RWPE2 (cell line): ENCODE results near the gene ULK3.

Experiments used
- ATAC-seq: fragments of 200-7000 bp; cut with Tn5 transposase; 3 replicates; pipeline ENCODE4 v1.9.1; 2021; ENCODE audit warnings: low read depth
- DNase-seq: peaks from one replicate; pipeline ENCODE4 v3.0.0-alpha.2; 2020; ENCODE audit warnings: low spot score
- H3K27ac ChIP-seq: fragments of 450-650 bp; 2 replicates; pipeline ENCODE4 v1.5.1; 2017; ENCODE audit warnings: mild to moderate bottlenecking; ENCODE audit not compliant: poor library complexity, severe bottlenecking
- H3K27me3 ChIP-seq: fragments of 250-450 bp; sonication (Bioruptor Pico); 2 replicates; pipeline ENCODE4 v1.5.1; 2021; ENCODE audit warnings: mild to moderate bottlenecking, moderate library complexity; ENCODE audit not compliant: insufficient read depth, poor library complexity, severe bottlenecking
- H3K36me3 ChIP-seq: fragments of 250-450 bp; sonication (Bioruptor Pico); 2 replicates; pipeline ENCODE4 v1.5.1; 2020; ENCODE audit warnings: low read depth, mild to moderate bottlenecking, moderate library complexity
- H3K4me1 ChIP-seq: fragments of 250-450 bp; sonication (Bioruptor Pico); 2 replicates; pipeline ENCODE4 v1.5.1; 2021; ENCODE audit warnings: mild to moderate bottlenecking, moderate library complexity; ENCODE audit not compliant: insufficient read depth, poor library complexity, severe bottlenecking
- H3K4me3 ChIP-seq: fragments of 250-450 bp; sonication (Bioruptor Pico); 2 replicates; pipeline ENCODE4 v1.5.1; 2021; ENCODE audit warnings: mild to moderate bottlenecking, moderate library complexity; ENCODE audit not compliant: severe bottlenecking
- H3K9me3 ChIP-seq: fragments of 250-450 bp; sonication (Bioruptor Pico); 2 replicates; pipeline ENCODE4 v1.5.1; 2021; ENCODE audit warnings: mild to moderate bottlenecking, moderate library complexity; ENCODE audit not compliant: severe bottlenecking
- TF ChIP-seq, protein P1 (sequence below): fragments of 450-650 bp; IDR thresholded peaks from one replicate; pipeline ENCODE4 v1.5.1; 2017; ENCODE audit warnings: mild to moderate bottlenecking, moderate library complexity; ENCODE audit not compliant: poor library complexity, severe bottlenecking

ULK3 gene

DNA sequence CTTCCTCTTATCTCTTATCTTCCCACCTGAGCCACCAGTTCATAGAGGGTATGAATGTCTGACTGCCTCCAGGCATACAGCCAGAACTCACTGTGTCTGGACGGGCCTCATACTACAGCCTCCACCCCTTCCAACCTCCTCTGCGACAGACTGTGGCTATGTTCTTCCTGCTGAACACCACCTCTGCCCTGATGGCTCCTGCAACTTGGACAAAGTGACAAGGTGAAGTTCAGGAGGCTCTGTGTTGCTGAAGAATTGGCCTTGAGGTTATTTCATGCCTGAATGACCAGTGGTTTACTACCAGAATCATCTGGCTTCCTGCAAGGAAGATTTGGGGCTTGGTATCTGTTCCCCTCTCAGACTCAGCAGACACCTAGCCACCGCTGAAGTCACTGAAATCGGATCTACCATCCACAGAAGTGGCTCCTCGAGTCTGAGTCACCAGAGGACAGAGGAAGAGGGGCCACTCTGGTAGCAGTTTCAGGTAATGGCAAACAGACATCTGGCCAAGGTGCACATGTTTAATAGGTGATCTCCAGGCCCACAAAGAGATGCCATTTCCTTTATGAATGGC, 14.2 kb upstream of the ULK3 start:
- H3K36me3 ChIP-seq = peaks cover 31% of the 10 kb centered on the region
- ATAC-seq = no peak; the same call in 2 of the 3 replicates
- H3K4me1 ChIP-seq = no peaks in the 10 kb centered on the region
- H3K27ac ChIP-seq = no peak overlapping the region
- no peaks in the 10 kb centered on the region for H3K9me3 ChIP-seq
- TF ChIP-seq, protein P1, sequence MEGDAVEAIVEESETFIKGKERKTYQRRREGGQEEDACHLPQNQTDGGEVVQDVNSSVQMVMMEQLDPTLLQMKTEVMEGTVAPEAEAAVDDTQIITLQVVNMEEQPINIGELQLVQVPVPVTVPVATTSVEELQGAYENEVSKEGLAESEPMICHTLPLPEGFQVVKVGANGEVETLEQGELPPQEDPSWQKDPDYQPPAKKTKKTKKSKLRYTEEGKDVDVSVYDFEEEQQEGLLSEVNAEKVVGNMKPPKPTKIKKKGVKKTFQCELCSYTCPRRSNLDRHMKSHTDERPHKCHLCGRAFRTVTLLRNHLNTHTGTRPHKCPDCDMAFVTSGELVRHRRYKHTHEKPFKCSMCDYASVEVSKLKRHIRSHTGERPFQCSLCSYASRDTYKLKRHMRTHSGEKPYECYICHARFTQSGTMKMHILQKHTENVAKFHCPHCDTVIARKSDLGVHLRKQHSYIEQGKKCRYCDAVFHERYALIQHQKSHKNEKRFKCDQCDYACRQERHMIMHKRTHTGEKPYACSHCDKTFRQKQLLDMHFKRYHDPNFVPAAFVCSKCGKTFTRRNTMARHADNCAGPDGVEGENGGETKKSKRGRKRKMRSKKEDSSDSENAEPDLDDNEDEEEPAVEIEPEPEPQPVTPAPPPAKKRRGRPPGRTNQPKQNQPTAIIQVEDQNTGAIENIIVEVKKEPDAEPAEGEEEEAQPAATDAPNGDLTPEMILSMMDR = no peak
- no peak for DNase-seq
- no peaks in the 10 kb centered on the region for H3K27me3 ChIP-seq
- no peak overlapping the region for H3K4me3 ChIP-seq

DNA sequence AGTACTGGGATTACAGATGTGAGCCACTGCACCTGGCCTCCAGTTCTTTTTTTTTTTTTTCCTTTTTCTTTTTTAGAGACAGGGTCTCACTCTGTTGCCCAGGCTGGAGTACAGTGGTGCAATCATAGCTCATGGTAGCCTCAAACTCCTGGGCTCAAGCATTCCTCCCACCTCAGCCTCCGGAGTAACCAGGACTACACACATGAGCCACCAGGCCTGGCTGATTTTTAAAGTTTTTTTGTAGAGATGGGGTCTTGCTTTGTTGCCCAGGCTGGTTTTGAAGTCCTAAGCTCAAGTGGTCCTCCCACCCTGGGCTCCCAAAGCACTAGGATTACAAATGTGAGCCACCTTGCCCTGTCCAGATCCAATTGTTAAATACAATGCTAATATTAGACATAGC, 13.6 kb upstream of the ULK3 start:
- H3K9me3 ChIP-seq = no peaks in the 10 kb centered on the region
- TF ChIP-seq, protein P1 = no peak
- H3K27me3 ChIP-seq = no peaks in the 10 kb centered on the region
- no peak overlapping the region for H3K4me3 ChIP-seq
- no peak overlapping the region for H3K27ac ChIP-seq
- DNase-seq (no peak), ATAC-seq (no peak)
- peaks cover 37% of the 10 kb centered on the region for H3K36me3 ChIP-seq
- no peaks in the 10 kb centered on the region for H3K4me1 ChIP-seq

DNA sequence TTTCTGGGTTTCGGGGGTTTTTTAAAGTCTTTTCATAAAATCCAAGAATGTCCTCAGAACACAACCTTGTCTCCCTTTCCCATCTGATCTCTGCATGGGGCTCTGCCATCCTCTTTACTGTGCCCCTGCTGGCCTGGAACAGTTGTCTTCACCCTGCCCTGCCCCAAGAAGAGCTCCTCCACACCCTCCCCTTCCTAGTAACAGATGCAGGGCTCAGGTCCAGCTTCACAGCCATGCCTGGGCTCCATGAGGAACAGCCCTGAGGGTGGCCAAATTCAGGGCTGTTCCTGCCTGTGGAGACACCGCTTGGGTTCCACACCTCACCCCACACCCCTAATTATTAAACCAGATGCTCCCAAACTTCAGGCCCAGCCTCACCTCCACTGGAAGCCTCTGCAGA, 12.9 kb upstream of the ULK3 start:
- no peak for DNase-seq
- TF ChIP-seq, protein P1 = no peak
- peaks cover 44% of the 10 kb centered on the region for H3K36me3 ChIP-seq

DNA sequence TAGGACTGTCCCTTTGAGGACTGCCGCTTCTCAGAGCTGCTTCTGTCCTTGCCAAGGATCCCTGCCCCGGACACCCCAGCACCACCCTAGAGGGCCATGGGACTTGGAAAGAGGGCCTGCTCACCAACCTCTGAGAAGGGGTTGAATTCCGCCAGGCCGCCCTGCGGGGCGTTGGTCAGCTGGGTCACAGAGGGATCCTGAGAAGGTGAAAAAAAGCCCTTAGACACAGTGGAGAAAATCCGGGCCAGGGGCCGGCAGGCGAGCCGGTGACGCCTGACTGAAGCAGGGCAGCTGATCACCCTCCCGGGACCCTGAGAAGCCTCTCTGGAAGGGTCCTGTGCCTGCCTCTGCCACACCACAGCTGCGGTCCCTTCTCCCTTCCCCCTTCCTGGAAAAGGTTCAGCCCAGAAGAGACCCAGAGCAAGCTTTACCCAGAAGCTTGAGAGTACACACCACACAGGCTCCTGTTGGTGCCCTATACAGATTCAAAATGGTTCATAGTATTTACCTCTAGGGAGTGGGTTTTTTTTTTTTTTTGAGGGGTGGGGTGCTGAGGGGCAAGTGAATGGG, 11.6 kb upstream of the ULK3 start:
- no peaks in the 10 kb centered on the region for H3K4me1 ChIP-seq
- no peaks in the 10 kb centered on the region for H3K9me3 ChIP-seq
- no peak overlapping the region for H3K4me3 ChIP-seq
- ATAC-seq (no peak), DNase-seq (no peak)
- H3K36me3 ChIP-seq = peaks cover 57% of the 10 kb centered on the region
- no peaks in the 10 kb centered on the region for H3K27me3 ChIP-seq
- H3K27ac ChIP-seq = no peak overlapping the region
- TF ChIP-seq, protein P1 = no peak

More for the DNA sequence above, 12.9 kb upstream of the ULK3 start:
- Histone ChIP-seq H3K4me3 (no peak overlapping the region), H3K4me1 (no peaks in the 10 kb centered on the region), H3K27me3 (no peaks in the 10 kb centered on the region), H3K27ac (no peak overlapping the region), H3K9me3 (no peaks in the 10 kb centered on the region)
- ATAC-seq = no peak

DNA sequence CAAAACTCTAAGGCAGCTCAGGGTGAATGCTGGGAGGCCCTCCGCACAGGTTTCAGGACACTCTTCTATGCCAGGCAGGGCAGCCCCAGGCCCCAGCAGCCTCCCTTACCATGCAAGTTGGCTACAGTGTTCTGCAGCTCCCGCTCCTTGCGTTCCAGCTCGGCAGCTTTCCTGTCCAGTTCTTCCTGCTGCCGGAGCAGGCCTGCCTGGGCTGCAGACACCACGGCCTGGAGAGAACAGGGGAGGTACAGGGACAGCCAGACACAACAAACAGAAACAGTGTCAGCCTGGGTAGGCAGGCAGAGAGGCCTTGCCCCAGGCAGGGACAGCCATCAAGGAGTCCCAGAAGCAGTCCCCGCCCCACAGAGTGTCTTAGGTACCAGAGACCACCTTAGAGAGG, 9.0 kb upstream of the ULK3 start:
- peaks cover 69% of the 10 kb centered on the region for H3K36me3 ChIP-seq

More for the DNA sequence above, 9.0 kb upstream of the ULK3 start:
- TF ChIP-seq, protein P1 = no peak
- DNase-seq (no peak), ATAC-seq (no peak)
- no peaks in the 10 kb centered on the region for H3K9me3 ChIP-seq
- no peaks in the 10 kb centered on the region for H3K27me3 ChIP-seq
- no peak overlapping the region for H3K4me3 ChIP-seq
- no peak overlapping the region for H3K27ac ChIP-seq
- H3K4me1 ChIP-seq = no peaks in the 10 kb centered on the region
